GM10248 (cell line): Measurements from ENCODE around the gene PHACTR1.

ENCODE experiments used
- CTCF ChIA-PET: fragments of 300-600 bp; sonication (Branson Sonifier 250); formaldehyde crosslinking; extraction: SDS; loops from one replicate; lab custom pipeline; 2021; ENCODE audit warnings: antibody characterized with exemption; lab: Yijun Ruan, JAX
- POLR2A ChIA-PET: fragments of 350-650 bp; sonication (Branson Sonifier 250); formaldehyde crosslinking; extraction: SDS; loops from one replicate; lab custom pipeline; 2020; ENCODE audit warnings: antibody characterized with exemption; lab: Yijun Ruan, JAX
- DNase-seq: peaks from one replicate; pipeline ENCODE4 v3.0.0; 2012; ENCODE audit errors: extremely low spot score
- CTCF ChIP-seq: IDR thresholded peaks from 2 replicates; pipeline ENCODE4 v1.5.1; 2012; ENCODE audit warnings: mild to moderate bottlenecking, low read depth; ENCODE audit errors: extremely low read depth, missing control alignments, control extremely low read depth

Gene PHACTR1

DNA sequence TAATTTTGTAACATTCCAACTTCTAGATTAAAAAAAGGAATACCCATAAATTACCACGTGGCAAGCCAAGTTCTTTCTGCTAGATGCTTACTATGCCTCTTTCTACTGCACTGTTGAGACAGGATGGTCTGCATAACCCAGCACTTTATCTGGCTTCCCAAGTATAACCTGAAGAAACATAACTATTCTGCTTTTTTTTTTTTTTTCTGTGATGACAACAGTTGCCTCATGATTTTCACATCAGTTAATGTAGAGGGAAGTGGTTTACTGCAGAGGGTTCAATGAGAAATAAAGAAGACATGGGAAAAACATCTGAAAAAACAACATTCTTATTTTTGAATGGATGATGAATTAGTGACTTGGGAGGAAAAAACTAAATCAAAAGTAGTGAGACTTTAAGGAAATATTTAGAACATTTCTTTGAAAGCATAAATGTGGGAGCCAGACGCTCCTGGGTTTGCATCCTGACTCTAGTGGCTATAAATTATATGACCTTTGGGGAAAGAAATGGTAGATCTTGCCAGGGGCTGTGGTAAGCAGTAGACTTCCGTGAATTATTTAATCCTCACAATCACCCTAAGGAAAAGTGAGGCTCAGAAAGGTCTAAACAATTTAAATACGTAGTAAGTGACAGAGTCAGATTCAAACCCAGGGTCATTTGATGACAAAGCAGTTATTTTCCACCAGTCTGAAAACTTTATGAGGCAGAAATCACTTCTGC is 230.7 kb downstream of the PHACTR1 start:
- ChIA-PET CTCF (no interaction called here), POLR2A (no interaction called here)
- no peak for DNase-seq
- no peak for TF ChIP-seq CTCF

GRCh38 chr6:12947967-12948366 is 231.4 kb downstream of the PHACTR1 start:
- TF ChIP-seq CTCF: no peak
- DNase-seq: no peak
- CTCF ChIA-PET: interaction anchor here (1.2 kb wide), 1 partner anchor 54 kb away, joined by 3 read pairs; no protein-coding TSS in a partner anchor
- POLR2A ChIA-PET: no interaction called here

- POLR2A ChIA-PET: no interaction called here
- no peak for TF ChIP-seq CTCF
- DNase-seq: no peak
- CTCF ChIA-PET: interaction anchor here (0.9 to 1.5 kb wide), 3 partner anchors 10 to 17 kb away, joined by 3 to 4 read pairs (median 3); no protein-coding TSS in a partner anchor
Observed at GRCh38 chr6:12950976-12951375, 234.4 kb downstream of the PHACTR1 start.

- DNase-seq: no peak
- no peak for TF ChIP-seq CTCF
- POLR2A ChIA-PET: no interaction called here
- CTCF ChIA-PET: interaction anchor here (1.2 kb wide), 1 partner anchor 15 kb away, joined by 3 read pairs; no protein-coding TSS in a partner anchor
Observed at GRCh38 chr6:12951415-12951814, 234.8 kb downstream of the PHACTR1 start.

DNA sequence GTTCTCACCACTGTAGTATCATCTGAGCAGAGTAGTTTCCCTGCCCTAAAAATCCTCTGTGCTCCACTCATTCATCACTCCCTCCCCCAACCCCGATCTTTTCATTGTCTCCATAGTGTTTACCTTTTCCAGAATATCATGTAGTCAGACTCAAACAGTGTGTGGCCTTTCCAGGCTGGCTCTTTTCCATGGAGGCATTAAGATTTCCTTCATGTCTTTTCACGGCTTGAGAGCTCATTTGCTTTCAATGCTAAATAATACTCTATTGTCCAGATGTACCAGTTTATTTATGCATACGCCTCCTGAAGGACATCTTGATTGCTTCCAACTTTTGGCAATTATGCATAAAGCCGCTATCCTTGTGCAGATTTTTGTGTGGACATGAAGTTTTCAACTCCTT is 235.8 kb downstream of the PHACTR1 start:
- no peak for TF ChIP-seq CTCF
- DNase-seq: no peak
- POLR2A ChIA-PET: no interaction called here
- CTCF ChIA-PET: interaction anchor here (2.2 kb wide), 1 partner anchor 17 kb away, joined by 7 read pairs; no protein-coding TSS in a partner anchor

GRCh38 chr6:12955956-12956355 is 239.4 kb downstream of the PHACTR1 start:
- no peak for TF ChIP-seq CTCF
- DNase-seq: no peak
- ChIA-PET CTCF (no interaction called here), POLR2A (no interaction called here)
